NCI-H524 (cell line): ENCODE data around the gene UBB.

Source experiments
- DNase-seq, 2 experiments: peaks; one replicate each; lab custom pipeline; 2025; lab: John Stamatoyannopoulos, UW

UBB gene

DNA sequence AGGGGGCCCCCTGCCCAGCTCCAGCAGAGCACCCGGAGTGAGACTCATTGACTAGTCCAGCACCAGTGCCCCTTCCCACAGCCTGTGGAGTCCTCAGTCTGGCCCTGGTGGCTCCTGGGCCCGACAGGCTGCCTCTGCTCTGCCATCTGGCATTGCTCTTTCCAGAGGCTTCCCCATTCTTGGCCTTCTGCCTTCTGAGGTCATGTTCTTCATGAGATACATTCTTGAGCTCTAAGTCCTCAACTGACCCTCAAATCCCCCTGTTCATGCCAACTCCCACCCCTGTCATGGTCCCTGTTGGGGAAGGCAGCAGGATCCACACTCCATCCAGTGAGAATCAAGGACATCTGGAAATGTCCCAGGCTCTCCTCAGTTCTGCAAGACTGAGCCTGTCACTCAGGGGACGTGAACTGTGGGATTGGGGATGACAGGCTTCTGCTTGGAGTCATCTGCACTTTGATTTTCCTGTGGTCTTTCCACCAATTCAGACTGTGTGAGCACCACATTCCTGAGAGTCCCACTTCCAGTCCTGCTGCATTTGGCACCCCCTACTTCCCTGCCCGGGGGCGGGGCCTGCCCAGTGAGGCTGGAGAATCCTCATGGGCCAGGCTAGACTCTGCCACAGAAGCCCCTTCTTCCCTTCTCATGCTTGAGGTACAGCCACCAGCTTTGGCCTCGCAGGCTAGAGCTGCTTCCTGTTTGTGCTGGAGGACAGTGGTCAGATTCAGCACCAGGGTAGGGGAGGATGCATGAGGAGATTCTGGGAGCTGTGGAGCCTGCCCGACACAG, 37.2 kb downstream of the UBB start:
- DNase-seq, result no peak

DNA sequence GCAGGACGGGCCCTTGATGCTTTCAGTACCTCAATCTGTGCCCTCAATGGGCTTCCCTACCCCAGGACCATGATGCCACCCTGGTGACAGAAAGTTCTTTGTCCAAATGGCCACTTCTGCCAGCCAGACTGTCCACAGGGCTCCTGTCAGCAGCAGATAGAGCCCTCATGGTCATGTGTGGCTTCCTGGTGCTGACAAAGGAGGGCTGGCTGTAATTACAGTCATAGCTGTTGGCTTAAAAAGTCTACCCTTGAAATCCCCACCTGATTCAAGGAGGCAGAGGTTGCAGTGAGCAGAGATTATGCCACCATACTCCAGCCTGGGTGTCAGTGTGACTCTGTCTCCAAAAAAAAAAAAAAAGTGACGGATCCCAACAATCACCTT, 37.8 kb downstream of the UBB start:
- DNase-seq, result no peak

DNA sequence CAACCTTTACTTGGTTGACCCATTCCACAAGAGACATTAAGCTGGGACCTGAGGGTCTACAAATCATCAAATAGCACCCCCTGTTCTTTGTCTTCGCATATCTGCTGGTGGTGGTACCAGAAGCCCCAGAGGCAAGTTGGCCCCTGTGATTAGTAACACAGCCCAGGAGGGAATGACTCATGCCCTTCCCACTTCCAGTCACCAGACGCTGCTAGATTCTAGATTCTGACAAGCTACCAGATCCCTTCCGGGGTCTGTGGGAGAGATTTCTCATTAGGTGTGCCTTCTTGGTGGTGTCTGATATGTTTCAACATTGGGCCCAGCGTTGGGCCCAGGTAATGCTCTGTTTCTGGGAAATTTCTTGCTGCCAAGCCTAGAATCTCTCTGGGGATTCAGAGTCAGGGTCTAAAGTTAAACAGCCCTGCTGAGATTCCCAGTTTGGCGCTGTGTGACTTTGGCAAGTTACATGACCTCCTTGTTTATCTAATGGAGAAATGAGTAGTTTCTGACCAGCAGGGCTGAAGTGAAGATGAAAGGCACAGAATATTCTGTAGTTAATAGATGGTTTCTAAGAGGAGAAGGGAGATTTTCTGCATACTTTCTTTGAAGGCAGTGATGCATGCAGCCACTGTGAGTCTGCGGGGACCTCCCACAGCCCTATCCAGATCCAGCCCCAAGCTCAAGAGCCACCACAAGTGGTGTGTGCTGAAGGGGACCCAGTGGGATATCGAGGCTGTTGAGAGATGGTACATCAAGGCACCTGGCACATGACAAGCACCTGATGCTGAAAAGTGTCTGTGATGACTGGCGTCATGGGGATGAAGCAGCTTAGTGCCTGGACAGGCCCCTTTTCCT, 38.4 kb downstream of the UBB start:
- no peak for DNase-seq

DNA sequence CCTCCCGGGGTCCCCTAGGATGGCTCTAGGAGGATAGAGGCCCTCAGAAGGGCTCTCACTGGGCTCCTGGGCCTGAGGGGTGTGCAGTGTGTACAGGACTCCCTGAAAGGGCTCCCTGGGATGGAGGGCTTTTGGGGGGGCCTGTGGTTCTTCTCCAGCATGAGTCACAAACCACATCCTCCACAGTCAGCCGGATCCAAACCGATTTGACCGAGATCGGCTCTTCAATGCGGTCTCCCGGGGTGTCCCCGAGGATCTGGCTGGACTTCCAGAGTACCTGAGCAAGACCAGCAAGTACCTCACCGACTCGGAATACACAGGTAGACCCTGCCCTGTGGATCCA, 39.0 kb downstream of the UBB start:
- DNase-seq, result no peak

DNA sequence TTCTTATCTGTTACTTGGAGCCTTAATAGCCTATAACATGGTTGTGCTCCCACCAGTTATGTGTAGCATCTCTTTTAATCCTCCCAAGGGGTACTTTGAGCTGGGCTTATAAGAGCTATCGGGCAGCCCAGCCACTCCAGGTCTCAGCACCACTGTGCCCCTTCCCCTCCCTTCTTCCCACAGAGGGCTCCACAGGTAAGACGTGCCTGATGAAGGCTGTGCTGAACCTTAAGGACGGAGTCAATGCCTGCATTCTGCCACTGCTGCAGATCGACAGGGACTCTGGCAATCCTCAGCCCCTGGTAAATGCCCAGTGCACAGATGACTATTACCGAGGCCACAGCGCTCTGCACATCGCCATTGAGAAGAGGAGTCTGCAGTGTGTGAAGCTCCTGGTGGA, 41.5 kb downstream of the UBB start:
- no peak for DNase-seq

DNA sequence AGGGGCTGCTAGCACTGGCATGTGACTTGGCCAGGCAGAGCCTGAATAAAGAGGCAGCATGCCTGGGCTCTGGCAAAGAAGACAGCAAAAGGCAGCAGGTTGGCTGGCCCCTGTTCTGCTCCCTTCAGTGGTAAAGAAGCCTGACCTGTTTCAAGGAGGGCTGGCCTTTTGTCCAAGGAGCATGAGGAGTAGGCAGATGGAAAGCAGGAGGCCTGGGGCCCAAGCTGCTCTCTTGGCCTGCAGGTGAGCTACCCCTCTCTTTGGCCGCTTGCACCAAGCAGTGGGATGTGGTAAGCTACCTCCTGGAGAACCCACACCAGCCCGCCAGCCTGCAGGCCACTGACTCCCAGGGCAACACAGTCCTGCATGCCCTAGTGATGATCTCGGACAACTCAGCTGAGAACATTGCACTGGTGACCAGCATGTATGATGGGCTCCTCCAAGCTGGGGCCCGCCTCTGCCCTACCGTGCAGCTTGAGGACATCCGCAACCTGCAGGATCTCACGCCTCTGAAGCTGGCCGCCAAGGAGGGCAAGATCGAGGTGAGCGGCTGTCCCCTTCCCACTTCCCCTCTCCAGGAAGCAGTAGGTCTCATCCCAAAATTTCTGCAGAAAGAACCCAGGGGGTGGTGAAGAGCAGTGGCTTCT, 42.5 kb downstream of the UBB start:
- DNase-seq, result no peak

DNA sequence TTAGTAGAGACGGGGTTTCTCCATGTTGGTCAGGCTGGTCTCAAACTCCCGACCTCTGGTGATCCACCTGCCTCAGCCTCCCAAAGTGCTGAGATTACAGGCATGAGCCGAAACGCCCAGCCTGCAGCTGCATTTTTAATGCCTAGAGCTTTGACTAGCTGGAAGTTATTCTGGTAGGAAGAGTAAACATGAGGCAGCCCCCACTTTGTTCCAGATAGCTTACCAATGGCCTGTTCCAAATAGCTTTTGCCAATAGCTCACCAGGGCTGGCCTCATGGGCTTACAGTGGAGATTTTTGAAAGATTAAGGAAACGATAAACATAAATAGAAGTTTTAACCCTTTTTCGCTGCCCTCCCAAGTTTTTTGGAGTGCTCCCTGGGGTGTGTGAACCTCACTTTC, 44.3 kb downstream of the UBB start:
- no peak for DNase-seq

DNA sequence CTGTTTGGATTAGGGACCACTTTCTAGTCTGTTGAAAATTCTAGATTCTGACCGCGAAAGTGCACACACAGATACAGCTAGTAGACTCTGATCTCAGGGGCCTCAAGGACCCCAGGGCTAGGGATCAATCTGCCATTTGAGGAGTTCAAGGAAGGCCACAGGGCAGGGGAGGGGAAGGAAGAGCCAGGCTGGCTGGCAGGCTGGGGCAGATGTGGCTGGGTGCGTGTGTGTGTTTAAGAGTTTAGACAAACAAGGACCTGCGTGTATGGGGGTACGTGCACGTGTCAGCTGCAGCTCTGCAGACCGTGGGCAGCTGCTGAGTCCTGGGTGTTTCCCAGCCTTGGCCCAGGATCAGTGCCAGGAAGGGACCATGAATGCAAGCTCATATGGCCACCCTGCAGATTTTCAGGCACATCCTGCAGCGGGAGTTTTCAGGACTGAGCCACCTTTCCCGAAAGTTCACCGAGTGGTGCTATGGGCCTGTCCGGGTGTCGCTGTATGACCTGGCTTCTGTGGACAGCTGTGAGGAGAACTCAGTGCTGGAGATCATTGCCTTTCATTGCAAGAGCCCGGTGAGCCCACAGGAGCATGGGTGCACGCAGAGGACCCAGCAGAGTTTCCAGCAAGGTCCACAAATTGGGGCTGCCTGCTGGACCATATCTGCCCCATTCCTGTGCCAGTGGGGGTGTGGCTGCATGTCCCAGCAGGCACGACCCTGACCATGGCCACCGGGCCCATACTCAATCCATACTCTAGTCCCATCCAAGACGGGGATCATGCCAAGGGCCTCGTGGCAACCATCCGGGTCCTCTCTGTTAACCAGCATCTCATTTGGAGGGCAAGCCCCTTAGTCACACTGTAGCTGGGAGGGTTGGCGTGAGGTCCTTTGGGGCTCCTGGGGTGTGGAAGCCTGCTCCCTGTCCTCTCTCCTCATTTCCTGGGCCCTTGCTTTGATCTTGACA, 45.1 kb downstream of the UBB start:
- peak in 1 of 2 experiments; percentile 33 for DNase-seq

DNA sequence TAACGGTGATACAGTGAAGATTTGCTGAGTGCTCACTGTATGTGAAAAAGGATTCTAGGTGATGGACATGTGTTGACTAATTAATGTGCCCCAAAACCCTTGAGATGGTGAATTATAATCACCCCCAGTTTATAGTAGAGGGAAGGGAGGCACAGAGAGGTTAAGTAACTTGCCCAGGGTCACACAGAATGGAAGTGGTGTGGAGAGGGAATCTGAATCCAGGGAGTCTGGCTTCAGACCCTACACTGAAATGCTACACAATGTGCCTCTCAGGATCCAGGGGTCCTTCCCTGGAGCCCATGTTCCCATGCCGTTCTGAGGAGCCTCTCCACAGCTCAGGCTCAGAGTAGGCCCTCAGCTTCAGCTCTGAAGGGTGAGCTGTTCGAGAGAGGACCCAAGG, 46.1 kb downstream of the UBB start:
- DNase-seq, result no peak

DNA sequence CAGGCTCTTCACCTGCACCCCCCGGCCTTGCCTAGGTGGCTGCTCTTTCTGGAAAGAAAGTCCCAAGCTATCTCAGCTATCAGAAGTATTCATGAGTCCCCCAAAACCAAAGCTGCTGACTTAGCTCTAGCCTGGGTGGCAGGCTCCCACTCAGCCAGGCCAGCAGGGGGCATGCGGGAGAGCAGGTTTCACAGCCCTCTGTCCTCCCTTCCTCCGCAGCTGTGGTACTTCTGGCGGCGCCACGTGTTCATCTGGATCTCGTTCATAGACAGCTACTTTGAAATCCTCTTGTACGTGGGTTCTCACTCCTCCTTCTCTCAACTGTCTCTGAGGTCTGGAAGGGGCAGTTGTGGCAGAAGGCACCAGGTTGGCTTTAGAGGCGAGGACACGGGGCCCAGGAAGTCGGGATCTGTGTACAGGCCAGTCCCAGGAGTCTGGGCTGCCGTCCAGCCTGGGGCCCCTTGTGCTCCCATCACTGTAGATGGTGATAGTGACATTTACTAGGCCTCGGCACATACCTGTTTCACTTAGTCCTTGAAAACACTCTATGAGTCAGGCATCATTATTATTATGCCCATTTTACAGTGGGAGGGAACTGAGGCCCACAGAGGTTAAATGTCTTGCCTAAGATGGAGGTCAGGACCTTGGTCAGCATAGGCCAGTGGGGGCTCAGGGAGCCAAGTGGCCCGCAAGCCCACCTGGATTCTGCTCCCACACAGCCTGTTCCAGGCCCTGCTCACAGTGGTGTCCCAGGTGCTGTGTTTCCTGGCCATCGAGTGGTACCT, 47.4 kb downstream of the UBB start:
- peak; percentile 80 to 85 for DNase-seq

DNA sequence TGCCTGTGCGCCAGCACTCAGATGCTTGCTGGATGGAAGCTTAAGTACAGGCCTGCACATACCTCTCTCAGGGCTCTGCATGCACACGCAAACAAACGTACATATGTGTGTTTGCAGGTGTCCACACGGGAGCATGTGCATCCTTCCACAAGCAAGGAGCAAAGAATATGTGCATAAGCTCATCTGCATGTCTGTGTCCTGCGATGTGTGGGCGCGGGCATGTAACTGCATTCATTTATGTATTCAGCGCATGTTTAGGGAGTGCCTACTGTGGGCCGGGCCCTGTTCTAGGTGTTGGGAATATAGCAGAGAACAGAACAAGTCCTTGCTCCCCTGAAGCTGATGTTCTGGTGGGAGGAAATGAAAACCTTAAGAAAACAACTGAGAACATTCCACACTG, 48.2 kb downstream of the UBB start:
- DNase-seq, result no peak

DNA sequence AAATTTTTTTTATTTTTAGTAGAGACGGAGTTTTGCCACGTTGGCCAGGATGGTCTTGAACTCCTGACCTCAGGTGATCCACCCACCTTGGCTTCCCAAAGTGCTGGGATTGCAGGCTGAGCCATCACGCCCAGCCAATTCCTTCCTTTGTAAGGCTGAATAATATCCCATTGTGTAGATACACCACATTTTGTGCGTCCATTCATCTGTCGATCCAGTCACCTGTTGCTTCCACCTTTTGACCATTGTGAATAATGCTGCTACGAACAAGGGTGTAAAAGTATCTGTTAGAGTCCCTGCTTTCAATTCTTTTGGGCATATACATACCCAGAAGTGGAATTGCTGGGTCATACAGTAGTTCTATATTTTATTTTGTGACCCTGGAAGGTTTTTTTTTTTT, 49.8 kb downstream of the UBB start:
- no peak for DNase-seq

DNA sequence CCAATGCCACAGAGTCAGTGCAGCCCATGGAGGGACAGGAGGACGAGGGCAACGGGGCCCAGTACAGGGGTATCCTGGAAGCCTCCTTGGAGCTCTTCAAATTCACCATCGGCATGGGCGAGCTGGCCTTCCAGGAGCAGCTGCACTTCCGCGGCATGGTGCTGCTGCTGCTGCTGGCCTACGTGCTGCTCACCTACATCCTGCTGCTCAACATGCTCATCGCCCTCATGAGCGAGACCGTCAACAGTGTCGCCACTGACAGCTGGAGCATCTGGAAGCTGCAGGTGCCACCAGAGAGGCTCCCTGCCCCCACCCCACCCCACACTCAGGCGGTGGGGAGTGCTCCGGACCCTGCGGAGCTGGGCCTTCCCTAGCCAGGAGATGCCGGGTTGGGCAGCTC, 51.1 kb downstream of the UBB start:
- no peak for DNase-seq
